HepG2 (cell line): Measurements from ENCODE around the gene CES5A. TPM values are rescaled to one million over a fixed set of nuclear protein-coding genes. Genes with fewer than 3 reads are reported as not detected.

Experiments
- ARID3A ChIP-seq: IDR thresholded peaks from 2 replicates; pipeline ENCODE4 v1.6.1; 2012; ENCODE audit warnings: low read depth, low read length, improper control_type of control experiment
- CREB1 ChIP-seq, 2 experiments: fragments of 450-650 bp in 1 of 2; IDR thresholded peaks; 2 replicates each; pipeline ENCODE4 v1.6.1; 2016 to 2017; ENCODE audit warnings: control low read depth in 1 of 2, mild to moderate bottlenecking in 1 of 2, missing compliant biosample characterization in 1 of 2, missing genetic modification characterization in 1 of 2
- FOSL1 ChIP-seq: sonication (generic); formaldehyde crosslinking; IDR thresholded peaks from 2 replicates; pipeline ENCODE4 v1.9.0; 2021; ENCODE audit warnings: missing genetic modification reagents, borderline replicate concordance
- FOXA3 ChIP-seq: IDR thresholded peaks from 2 replicates; pipeline ENCODE4 v1.6.1; 2016; ENCODE audit warnings: missing genetic modification reagents, missing compliant biosample characterization
- FOXK2 ChIP-seq: fragments of 450-650 bp; IDR thresholded peaks from 2 replicates; pipeline ENCODE4 v1.6.1; 2016
- GATAD2A ChIP-seq: IDR thresholded peaks from 2 replicates; pipeline ENCODE4 v1.6.1; 2016
- HOXD1 ChIP-seq: sonication (generic); formaldehyde crosslinking; IDR thresholded peaks from 2 replicates; pipeline ENCODE4 v1.5.0; 2020; ENCODE audit warnings: missing genetic modification reagents
- KAT2B ChIP-seq: fragments of 150-350 bp; IDR thresholded peaks from 2 replicates; pipeline ENCODE4 v1.6.1; 2014; ENCODE audit warnings: low read depth, low read length, borderline replicate concordance
- KDM3A ChIP-seq: IDR thresholded peaks from 2 replicates; pipeline ENCODE4 v1.6.1; 2018; ENCODE audit warnings: low read depth, missing compliant biosample characterization
- MAFK ChIP-seq, 2 experiments: IDR thresholded peaks in 1 of 2; conservative IDR thresholded peaks in 1 of 2; 2 replicates each; pipeline ENCODE4 v1.6.1; 2011; ENCODE audit warnings: improper control_type of control experiment in 2 of 2, low read length in 2 of 2
- NFIB ChIP-seq: sonication (generic); formaldehyde crosslinking; IDR thresholded peaks from 2 replicates; pipeline ENCODE4 v1.9.0; 2021; ENCODE audit warnings: missing genetic modification reagents, mild to moderate bottlenecking, borderline replicate concordance
- NFYB ChIP-seq: sonication (generic); formaldehyde crosslinking; IDR thresholded peaks from 2 replicates; pipeline ENCODE4 v1.4.0; 2020; ENCODE audit warnings: missing genetic modification reagents
- NPAS2 ChIP-seq: sonication (generic); formaldehyde crosslinking; IDR thresholded peaks from 2 replicates; pipeline ENCODE4 v1.8.0; 2022; ENCODE audit warnings: mild to moderate bottlenecking, missing genetic modification reagents, borderline replicate concordance
- TFDP2 ChIP-seq: sonication (generic); formaldehyde crosslinking; IDR thresholded peaks from 2 replicates; pipeline ENCODE4 v1.4.0; 2020; ENCODE audit warnings: missing genetic modification reagents
- ZMAT3 ChIP-seq: sonication (generic); formaldehyde crosslinking; conservative IDR thresholded peaks from 2 replicates; pipeline ENCODE4 v1.7.0; 2021; ENCODE audit warnings: missing genetic modification reagents
- ZNF205 ChIP-seq: IDR thresholded peaks from 2 replicates; pipeline ENCODE4 v1.6.1; 2018; ENCODE audit warnings: missing biosample characterization, missing genetic modification reagents
- ZNF557 ChIP-seq: sonication (generic); formaldehyde crosslinking; IDR thresholded peaks from 2 replicates; pipeline ENCODE4 v1.4.0; 2020; ENCODE audit warnings: missing genetic modification reagents
- ZNF562 ChIP-seq: sonication (generic); formaldehyde crosslinking; IDR thresholded peaks from 2 replicates; pipeline ENCODE4 v1.8.0; 2022; ENCODE audit warnings: missing genetic modification reagents, borderline replicate concordance
- ZNF629 ChIP-seq: sonication (generic); formaldehyde crosslinking; conservative IDR thresholded peaks from 2 replicates; pipeline ENCODE4 v1.5.0; 2020; ENCODE audit warnings: missing genetic modification reagents
- ZSCAN21 ChIP-seq: sonication (generic); formaldehyde crosslinking; IDR thresholded peaks from 2 replicates; pipeline ENCODE4 v1.8.0; 2022; ENCODE audit warnings: mild to moderate bottlenecking, missing genetic modification reagents, moderate library complexity, borderline replicate concordance
- polyA plus RNA-seq, 8 experiments: library from polyadenylated mRNA; depleted of rRNA in 3 of 8; stranded (reverse) in 7 of 8; unstranded in 1 of 8; fragments of >200 nt; fragmentation: Illumina TruSeq in 4 of 8; extraction: Trizol in 4 of 8; gene quantifications; 2 replicates each; pipeline versions ENCODE4 v1.2.1 to v1.2.3, GENCODE V29; 2011 to 2016; ENCODE audit warnings: low read depth in 4 of 8, missing spikeins in 1 of 8, mixed read lengths in 1 of 8; ENCODE audit not compliant: insufficient read depth in 1 of 8
- total RNA-seq, 5 experiments: library from RNA; depleted of rRNA; stranded (reverse); fragments of >200 nt; fragmentation: Illumina TruSeq; extraction: Trizol; gene quantifications; 2 replicates each; pipeline ENCODE4 v1.2.3, GENCODE V29; 2016; ENCODE audit warnings: low read depth in 1 of 5
- TF ChIP-seq, protein P1 (sequence below): sonication (generic); formaldehyde crosslinking; IDR thresholded peaks from 2 replicates; pipeline ENCODE4 v1.4.0; 2020; ENCODE audit warnings: missing genetic modification reagents
- TF ChIP-seq, protein P2 (sequence below): IDR thresholded peaks from 2 replicates; pipeline ENCODE4 v1.6.1; 2016; ENCODE audit warnings: missing compliant biosample characterization, missing genetic modification reagents, borderline replicate concordance

Gene CES5A
- total and polyA plus RNA-seq, 2 of the 13 experiments (the other 11 are each of a cell fraction or from before 2014, with no cell fraction given): not detected

GRCh38 chr16:55871411-55872038 lies 3.6 kb downstream of the CES5A start (continued):
- TF ChIP-seq, protein P1, sequence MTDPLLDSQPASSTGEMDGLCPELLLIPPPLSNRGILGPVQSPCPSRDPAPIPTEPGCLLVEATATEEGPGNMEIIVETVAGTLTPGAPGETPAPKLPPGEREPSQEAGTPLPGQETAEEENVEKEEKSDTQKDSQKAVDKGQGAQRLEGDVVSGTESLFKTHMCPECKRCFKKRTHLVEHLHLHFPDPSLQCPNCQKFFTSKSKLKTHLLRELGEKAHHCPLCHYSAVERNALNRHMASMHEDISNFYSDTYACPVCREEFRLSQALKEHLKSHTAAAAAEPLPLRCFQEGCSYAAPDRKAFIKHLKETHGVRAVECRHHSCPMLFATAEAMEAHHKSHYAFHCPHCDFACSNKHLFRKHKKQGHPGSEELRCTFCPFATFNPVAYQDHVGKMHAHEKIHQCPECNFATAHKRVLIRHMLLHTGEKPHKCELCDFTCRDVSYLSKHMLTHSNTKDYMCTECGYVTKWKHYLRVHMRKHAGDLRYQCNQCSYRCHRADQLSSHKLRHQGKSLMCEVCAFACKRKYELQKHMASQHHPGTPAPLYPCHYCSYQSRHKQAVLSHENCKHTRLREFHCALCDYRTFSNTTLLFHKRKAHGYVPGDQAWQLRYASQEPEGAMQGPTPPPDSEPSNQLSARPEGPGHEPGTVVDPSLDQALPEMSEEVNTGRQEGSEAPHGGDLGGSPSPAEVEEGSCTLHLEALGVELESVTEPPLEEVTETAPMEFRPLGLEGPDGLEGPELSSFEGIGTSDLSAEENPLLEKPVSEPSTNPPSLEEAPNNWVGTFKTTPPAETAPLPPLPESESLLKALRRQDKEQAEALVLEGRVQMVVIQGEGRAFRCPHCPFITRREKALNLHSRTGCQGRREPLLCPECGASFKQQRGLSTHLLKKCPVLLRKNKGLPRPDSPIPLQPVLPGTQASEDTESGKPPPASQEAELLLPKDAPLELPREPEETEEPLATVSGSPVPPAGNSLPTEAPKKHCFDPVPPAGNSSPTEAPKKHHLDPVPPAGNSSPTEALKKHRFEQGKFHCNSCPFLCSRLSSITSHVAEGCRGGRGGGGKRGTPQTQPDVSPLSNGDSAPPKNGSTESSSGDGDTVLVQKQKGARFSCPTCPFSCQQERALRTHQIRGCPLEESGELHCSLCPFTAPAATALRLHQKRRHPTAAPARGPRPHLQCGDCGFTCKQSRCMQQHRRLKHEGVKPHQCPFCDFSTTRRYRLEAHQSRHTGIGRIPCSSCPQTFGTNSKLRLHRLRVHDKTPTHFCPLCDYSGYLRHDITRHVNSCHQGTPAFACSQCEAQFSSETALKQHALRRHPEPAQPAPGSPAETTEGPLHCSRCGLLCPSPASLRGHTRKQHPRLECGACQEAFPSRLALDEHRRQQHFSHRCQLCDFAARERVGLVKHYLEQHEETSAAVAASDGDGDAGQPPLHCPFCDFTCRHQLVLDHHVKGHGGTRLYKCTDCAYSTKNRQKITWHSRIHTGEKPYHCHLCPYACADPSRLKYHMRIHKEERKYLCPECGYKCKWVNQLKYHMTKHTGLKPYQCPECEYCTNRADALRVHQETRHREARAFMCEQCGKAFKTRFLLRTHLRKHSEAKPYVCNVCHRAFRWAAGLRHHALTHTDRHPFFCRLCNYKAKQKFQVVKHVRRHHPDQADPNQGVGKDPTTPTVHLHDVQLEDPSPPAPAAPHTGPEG (CRISPR knock-in tag): no peak
- TF ChIP-seq KDM3A (CRISPR knock-in tag) (no peak), ZNF557 (CRISPR knock-in tag) (no peak), ZMAT3 (CRISPR knock-in tag) (no peak), ARID3A (0 out of 2 replicates have a peak, but pooled peaks have one; percentile 26), ZNF629 (CRISPR knock-in tag) (no peak), GATAD2A (CRISPR knock-in tag) (peak; percentile 33; the same call in 1 of the 2 replicates), FOSL1 (CRISPR knock-in tag) (no peak), ZNF205 (CRISPR knock-in tag) (no peak), KAT2B (no peak), ZNF562 (CRISPR knock-in tag) (no peak), FOXK2 (no peak), NFIB (CRISPR knock-in tag) (no peak), NFYB (CRISPR knock-in tag) (no peak), ZSCAN21 (CRISPR knock-in tag) (no peak), FOXA3 (CRISPR knock-in tag) (peak; percentile 35; the same call in 1 of the 2 replicates), MAFK (conservative IDR thresholded peaks at IDR 0.05 in 1 of 2, IDR thresholded peaks at IDR 0.05 in 1 of 2; ENCODE audit: low read length in 2 of 2) (no peak), TFDP2 (CRISPR knock-in tag) (no peak), HOXD1 (CRISPR knock-in tag) (no peak), CREB1 (IDR thresholded peaks at IDR 0.05) (no peak), CREB1 (CRISPR knock-in tag; IDR thresholded peaks at IDR 0.05) (no peak), NPAS2 (CRISPR knock-in tag) (no peak)
- TF ChIP-seq, protein P2, sequence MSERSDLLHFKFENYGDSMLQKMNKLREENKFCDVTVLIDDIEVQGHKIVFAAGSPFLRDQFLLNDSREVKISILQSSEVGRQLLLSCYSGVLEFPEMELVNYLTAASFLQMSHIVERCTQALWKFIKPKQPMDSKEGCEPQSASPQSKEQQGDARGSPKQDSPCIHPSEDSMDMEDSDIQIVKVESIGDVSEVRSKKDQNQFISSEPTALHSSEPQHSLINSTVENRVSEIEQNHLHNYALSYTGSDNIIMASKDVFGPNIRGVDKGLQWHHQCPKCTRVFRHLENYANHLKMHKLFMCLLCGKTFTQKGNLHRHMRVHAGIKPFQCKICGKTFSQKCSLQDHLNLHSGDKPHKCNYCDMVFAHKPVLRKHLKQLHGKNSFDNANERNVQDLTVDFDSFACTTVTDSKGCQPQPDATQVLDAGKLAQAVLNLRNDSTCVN: no peak
